Thyroid gland (tissue), 4 donors: ENCODE measurements around the gene ELL2.

Experiments
- POLR2A ChIP-seq, 2 donors: fragments of 450-650 bp; IDR thresholded peaks; one replicate each; pipeline ENCODE4 v1.6.1; 2017; ENCODE audit warnings: antibody characterized with exemption in 2 of 2, mild to moderate bottlenecking in 2 of 2, moderate library complexity in 1 of 2
- TF ChIP-seq, protein P1 (sequence below), 6 experiments: fragments of 200-600 bp in 3 of 6; fragments of 450-650 bp in 3 of 6; sonication (generic) in 3 of 6; IDR thresholded peaks; one replicate each; pipeline ENCODE4 v1.5.1; 2016 to 2019; ENCODE audit warnings: antibody characterized with exemption in 6 of 6, mild to moderate bottlenecking in 2 of 6, inconsistent platforms in 1 of 6, moderate library complexity in 1 of 6

DNA sequence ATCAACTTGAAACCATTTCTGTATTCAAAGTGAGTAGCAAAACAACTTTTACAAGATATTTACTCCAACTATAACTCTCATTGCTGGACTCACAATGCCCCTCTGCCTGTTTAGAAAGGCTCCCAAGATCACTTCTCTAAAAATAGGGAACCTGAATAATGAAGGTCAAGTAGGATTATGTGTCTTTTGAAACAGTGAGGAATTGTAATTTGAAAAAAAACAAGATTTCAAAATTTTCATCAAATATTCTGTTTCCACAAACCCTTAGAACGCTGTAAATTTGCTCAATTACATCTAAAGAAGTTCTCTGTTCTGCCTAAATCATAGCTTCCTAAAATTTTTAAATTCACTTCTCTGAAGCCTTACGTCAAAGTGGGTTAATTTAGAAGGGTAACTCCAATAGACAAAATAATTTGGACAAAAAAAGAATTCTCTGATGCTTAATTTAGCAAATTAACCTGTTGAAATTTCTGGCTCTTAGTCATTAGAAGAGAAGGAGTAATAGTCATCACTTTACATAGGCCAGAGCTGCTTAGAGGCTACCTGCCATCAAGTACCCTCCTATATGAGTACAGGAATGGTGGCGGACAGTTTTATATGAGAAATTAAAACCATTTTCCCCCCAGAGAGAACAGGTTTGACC is 4.0 kb downstream of the ELL2 start:
- TF ChIP-seq, protein P1, sequence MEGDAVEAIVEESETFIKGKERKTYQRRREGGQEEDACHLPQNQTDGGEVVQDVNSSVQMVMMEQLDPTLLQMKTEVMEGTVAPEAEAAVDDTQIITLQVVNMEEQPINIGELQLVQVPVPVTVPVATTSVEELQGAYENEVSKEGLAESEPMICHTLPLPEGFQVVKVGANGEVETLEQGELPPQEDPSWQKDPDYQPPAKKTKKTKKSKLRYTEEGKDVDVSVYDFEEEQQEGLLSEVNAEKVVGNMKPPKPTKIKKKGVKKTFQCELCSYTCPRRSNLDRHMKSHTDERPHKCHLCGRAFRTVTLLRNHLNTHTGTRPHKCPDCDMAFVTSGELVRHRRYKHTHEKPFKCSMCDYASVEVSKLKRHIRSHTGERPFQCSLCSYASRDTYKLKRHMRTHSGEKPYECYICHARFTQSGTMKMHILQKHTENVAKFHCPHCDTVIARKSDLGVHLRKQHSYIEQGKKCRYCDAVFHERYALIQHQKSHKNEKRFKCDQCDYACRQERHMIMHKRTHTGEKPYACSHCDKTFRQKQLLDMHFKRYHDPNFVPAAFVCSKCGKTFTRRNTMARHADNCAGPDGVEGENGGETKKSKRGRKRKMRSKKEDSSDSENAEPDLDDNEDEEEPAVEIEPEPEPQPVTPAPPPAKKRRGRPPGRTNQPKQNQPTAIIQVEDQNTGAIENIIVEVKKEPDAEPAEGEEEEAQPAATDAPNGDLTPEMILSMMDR (IDR thresholded peaks at IDR 0.05): no peak
- no peak for TF ChIP-seq POLR2A (IDR thresholded peaks at IDR 0.05)
